CD4-positive, alpha-beta T cell (primary cell): ENCODE data around the gene ASIP. TPM values are rescaled to one million over a fixed set of nuclear protein-coding genes. Genes with fewer than 3 reads are reported as not detected.

ENCODE experiments used
- ATAC-seq: fragments of 200-7000 bp; cut with Tn5 transposase; one replicate; pipeline ENCODE4 v1.10.0; 2022; ENCODE audit warnings: mild to moderate bottlenecking; ENCODE audit not compliant: poor library complexity
- CTCF ChIA-PET: fragments of 350-600 bp; sonication (Branson Sonifier 250); formaldehyde crosslinking; loops from one replicate; lab custom pipeline; 2021; ENCODE audit warnings: antibody characterized with exemption, inconsistent platforms; lab: Charles Lee
- POLR2A ChIA-PET: fragments of 350-600 bp; sonication (Branson Sonifier 250); formaldehyde crosslinking; loops from one replicate; lab custom pipeline; 2021; ENCODE audit warnings: antibody characterized with exemption, inconsistent platforms; lab: Charles Lee
- DNase-seq, 14 experiments: peaks; one replicate each; pipeline ENCODE4 v3.0.0-alpha.2; 2013 to 2020; ENCODE audit warnings: mixed read lengths in 2 of 14
- H3K27ac ChIP-seq, 2 donors: one replicate each; pipeline versions ENCODE4 v1.5.1 to v1.7.0; 2013; ENCODE audit warnings: low read length in 2 of 2, low read depth in 1 of 2, mild to moderate bottlenecking in 1 of 2
- H3K27me3 ChIP-seq, 2 experiments: 1 replicate in 1 of 2; 2 replicates in 1 of 2; pipeline versions ENCODE4 v1.6.1 to v1.7.0; 2013; ENCODE audit warnings: low read length in 2 of 2, control low read depth in 1 of 2, mild to moderate bottlenecking in 1 of 2, moderate library complexity in 1 of 2; ENCODE audit not compliant: insufficient read depth in 2 of 2, control insufficient read depth in 1 of 2
- H3K36me3 ChIP-seq: one replicate; pipeline ENCODE4 v1.6.1; 2013; ENCODE audit warnings: low read length, control low read depth; ENCODE audit not compliant: insufficient read depth
- H3K4me1 ChIP-seq: one replicate; pipeline ENCODE4 v1.6.1; 2013; ENCODE audit warnings: low read length, control low read depth; ENCODE audit not compliant: insufficient read depth
- H3K4me3 ChIP-seq: one replicate; pipeline ENCODE4 v1.5.1; 2013; ENCODE audit warnings: mild to moderate bottlenecking, low read length, moderate library complexity
- H3K9me3 ChIP-seq, 2 experiments: 1 replicate in 1 of 2; 2 replicates in 1 of 2; pipeline versions ENCODE4 v1.6.1 to v1.7.0; 2013; ENCODE audit warnings: low read length in 2 of 2, mild to moderate bottlenecking in 2 of 2, control low read depth in 1 of 2, moderate library complexity in 1 of 2; ENCODE audit not compliant: control insufficient read depth in 1 of 2, insufficient read depth in 1 of 2
- H3K27ac Mint-ChIP-seq: one replicate; pipeline ENCODE4 v1.8.0; 2020; ENCODE audit warnings: mixed read lengths
- H3K27me3 Mint-ChIP-seq: one replicate; pipeline ENCODE4 v1.8.0; 2021; ENCODE audit warnings: mixed read lengths
- H3K36me3 Mint-ChIP-seq: one replicate; pipeline ENCODE4 v1.8.0; 2021; ENCODE audit warnings: low read depth, mixed read lengths
- H3K4me1 Mint-ChIP-seq: one replicate; pipeline ENCODE4 v1.8.0; 2021; ENCODE audit warnings: low read depth, mixed read lengths
- H3K4me3 Mint-ChIP-seq: one replicate; pipeline ENCODE4 v1.8.0; 2020; ENCODE audit warnings: mild to moderate bottlenecking, mixed read lengths
- H3K9me3 Mint-ChIP-seq: one replicate; pipeline ENCODE4 v1.8.0; 2020; ENCODE audit warnings: mixed read lengths
- intact Hi-C, 2 experiments: fragments of 100-400 bp; cut with DNase I in 1 of 2; cut with micrococcal nuclease in 1 of 2; formaldehyde crosslinking; loops; one replicate each; pipeline versions ENCODE4 v1.15.1 to v1.9.0; 2023 to 2025; cut with DNase I, micrococcal nuclease
- total RNA-seq, 174 experiments: library from RNA in 2 of 174; stranded (reverse) in 2 of 174; gene quantifications; one replicate each; pipeline ENCODE4 v1.2.3 and lab custom pipeline; 2021 to 2026
- TF ChIP-seq, protein P1 (sequence below): fragments of 200-600 bp; IDR thresholded peaks from one replicate; pipeline ENCODE4 v1.8.0; 2022; ENCODE audit warnings: antibody characterized with exemption, mild to moderate bottlenecking

ASIP gene
- total RNA-seq, 2 experiments from 2014 or later = not detected

DNA sequence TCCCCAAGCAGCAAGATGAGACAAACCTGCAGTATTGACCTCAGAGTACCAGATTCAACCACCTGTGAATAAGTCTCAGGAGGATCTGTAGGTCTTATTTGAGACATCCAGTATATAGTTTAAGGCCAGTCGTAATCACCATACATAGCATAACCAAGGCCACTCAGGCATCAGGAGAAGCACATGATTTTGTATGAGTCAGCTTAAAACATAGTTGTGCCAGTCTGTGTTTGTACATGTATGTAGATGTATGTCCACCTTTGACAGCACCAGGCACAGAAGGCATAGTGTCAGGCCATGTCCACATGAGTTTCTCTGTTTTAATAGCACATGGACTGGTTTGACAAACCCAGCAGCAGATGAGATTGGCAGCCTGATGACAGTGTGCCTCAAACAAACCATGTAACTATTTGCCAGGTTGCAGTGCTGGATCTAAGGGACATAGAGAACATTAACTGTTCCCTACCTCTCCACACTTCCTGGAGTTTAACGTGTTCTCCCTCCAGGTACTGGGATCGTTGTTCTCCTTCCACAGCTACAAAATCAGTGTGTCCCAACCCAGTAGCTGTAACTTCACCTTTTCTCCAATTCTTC lies 8.6 kb upstream of the ASIP start:
- Histone ChIP-seq H3K36me3 (no peaks in the 10 kb centered on the region), H3K4me1 (no peaks in the 10 kb centered on the region), H3K4me3 (no peak overlapping the region), H3K27me3 (no peaks in the 10 kb centered on the region), H3K27ac (no peak overlapping the region), H3K9me3 (peaks cover 4 to 6% of the 10 kb centered on the region in 2 experiments)
- intact Hi-C loops = no loop called here
- H3K27ac Mint-ChIP-seq = no peak overlapping the region
- DNase-seq (no peak), ATAC-seq (no peak)
- no peak overlapping the region for H3K4me3 Mint-ChIP-seq
- ChIA-PET POLR2A (no interaction called here), CTCF (interaction anchor here (0.8 kb wide), 1 partner anchor 9 kb away, joined by 3 read pairs; the partner anchor contains the start of gene ASIP)
- TF ChIP-seq, protein P1, sequence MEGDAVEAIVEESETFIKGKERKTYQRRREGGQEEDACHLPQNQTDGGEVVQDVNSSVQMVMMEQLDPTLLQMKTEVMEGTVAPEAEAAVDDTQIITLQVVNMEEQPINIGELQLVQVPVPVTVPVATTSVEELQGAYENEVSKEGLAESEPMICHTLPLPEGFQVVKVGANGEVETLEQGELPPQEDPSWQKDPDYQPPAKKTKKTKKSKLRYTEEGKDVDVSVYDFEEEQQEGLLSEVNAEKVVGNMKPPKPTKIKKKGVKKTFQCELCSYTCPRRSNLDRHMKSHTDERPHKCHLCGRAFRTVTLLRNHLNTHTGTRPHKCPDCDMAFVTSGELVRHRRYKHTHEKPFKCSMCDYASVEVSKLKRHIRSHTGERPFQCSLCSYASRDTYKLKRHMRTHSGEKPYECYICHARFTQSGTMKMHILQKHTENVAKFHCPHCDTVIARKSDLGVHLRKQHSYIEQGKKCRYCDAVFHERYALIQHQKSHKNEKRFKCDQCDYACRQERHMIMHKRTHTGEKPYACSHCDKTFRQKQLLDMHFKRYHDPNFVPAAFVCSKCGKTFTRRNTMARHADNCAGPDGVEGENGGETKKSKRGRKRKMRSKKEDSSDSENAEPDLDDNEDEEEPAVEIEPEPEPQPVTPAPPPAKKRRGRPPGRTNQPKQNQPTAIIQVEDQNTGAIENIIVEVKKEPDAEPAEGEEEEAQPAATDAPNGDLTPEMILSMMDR = no peak
- no peaks in the 10 kb centered on the region for H3K4me1 Mint-ChIP-seq
- H3K36me3 Mint-ChIP-seq = no peaks in the 10 kb centered on the region
- H3K9me3 Mint-ChIP-seq = peaks cover 4% of the 10 kb centered on the region
- H3K27me3 Mint-ChIP-seq = peaks cover 7% of the 10 kb centered on the region

DNA sequence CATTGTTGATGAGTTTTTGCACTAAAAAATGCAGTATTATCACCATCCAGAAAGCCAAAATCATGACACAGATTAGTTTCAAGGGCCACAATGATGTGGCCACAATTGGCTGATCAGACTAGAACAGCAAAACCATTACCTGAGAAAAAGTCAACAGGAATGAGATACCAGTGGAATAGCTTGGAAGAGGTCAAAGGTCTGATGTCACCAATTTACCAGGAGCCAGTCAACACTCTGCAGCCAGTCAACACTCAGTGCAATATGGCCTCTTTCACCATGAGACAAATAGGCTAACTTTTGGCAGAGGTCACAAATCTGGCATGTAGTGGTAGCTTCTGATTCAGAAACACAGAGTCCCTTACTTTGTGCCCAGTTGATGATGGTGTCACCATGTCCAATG lies 7.5 kb upstream of the ASIP start:
- H3K4me3 Mint-ChIP-seq = no peak overlapping the region
- DNase-seq = no peak
- CTCF ChIA-PET = no interaction called here

DNA sequence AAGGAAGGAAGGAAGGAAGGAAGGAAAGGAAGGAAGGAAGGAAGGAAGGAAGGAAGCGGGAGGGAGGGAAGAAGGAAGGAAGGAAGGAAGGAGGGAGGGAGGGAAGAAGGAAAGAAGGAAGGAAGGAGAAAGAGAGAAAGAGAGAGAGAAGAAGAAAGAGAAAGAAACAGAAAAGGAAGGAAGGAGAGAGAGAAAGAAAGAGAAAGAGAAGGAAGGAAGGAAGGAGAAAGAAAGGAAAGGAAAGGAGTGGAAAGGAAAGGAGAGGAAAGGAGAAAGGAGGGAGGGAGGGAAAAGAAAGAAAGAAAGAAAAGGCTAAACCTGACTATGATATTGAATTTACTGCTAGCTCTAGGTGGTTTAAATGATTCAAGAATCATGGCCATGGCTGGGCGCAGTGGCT lies 5.3 kb upstream of the ASIP start:
- H3K4me1 ChIP-seq = peaks cover 6% of the 10 kb centered on the region
- no peak overlapping the region for H3K4me3 Mint-ChIP-seq
- H3K27ac Mint-ChIP-seq = no peak overlapping the region
- peaks cover 5% of the 10 kb centered on the region for H3K27me3 Mint-ChIP-seq
- H3K27me3 ChIP-seq = no peaks in the 10 kb centered on the region
- H3K36me3 Mint-ChIP-seq = no peaks in the 10 kb centered on the region
- no peak overlapping the region for H3K4me3 ChIP-seq
- peaks cover 13% of the 10 kb centered on the region for H3K9me3 Mint-ChIP-seq
- DNase-seq (no peak), ATAC-seq (no peak)
- no peak overlapping the region for H3K27ac ChIP-seq
- H3K36me3 ChIP-seq = no peaks in the 10 kb centered on the region
- TF ChIP-seq, protein P1 = no peak
- ChIA-PET POLR2A (no interaction called here), CTCF (no interaction called here)
- peaks cover 15% of the 10 kb centered on the region for H3K4me1 Mint-ChIP-seq
- H3K9me3 ChIP-seq = peaks cover 4 to 13% of the 10 kb centered on the region in 2 experiments
- intact Hi-C loops = no loop called here

More for the DNA sequence above, 7.5 kb upstream of the ASIP start:
- ATAC-seq = no peak
- TF ChIP-seq, protein P1 = no peak
- Histone ChIP-seq H3K9me3 (peaks cover 4 to 13% of the 10 kb centered on the region in 2 experiments), H3K4me3 (no peak overlapping the region), H3K36me3 (no peaks in the 10 kb centered on the region), H3K4me1 (no peaks in the 10 kb centered on the region), H3K27me3 (no peaks in the 10 kb centered on the region), H3K27ac (no peak overlapping the region)
- H3K27ac Mint-ChIP-seq = no peak overlapping the region
- POLR2A ChIA-PET = no interaction called here
- no peaks in the 10 kb centered on the region for H3K4me1 Mint-ChIP-seq
- intact Hi-C loops = no loop called here
- H3K9me3 Mint-ChIP-seq = peaks cover 13% of the 10 kb centered on the region
- H3K27me3 Mint-ChIP-seq = peaks cover 5% of the 10 kb centered on the region
- no peaks in the 10 kb centered on the region for H3K36me3 Mint-ChIP-seq
